Tongue (tissue), 2 donors: ENCODE measurements around the gene SMAD6. TPM values are rescaled to one million over a fixed set of nuclear protein-coding genes. Genes with fewer than 3 reads are reported as not detected.

Source experiments
- DNase-seq: peaks from one replicate; pipeline ENCODE4 v3.0.0-alpha.2; 2015
- total RNA-seq: library from RNA; depleted of rRNA; stranded (reverse); fragments of >200 nt; gene quantifications from one replicate; pipeline ENCODE4 v1.2.3, GENCODE V29; 2014

Gene SMAD6
- total RNA-seq, 1 donor from 2014 or later: 9.0 TPM

GRCh38 chr15:66760097-66760967 lies 58.3 kb downstream of the SMAD6 start:
- DNase-seq: no peak

- DNase-seq: no peak
Measured at GRCh38 chr15:66760968-66761725, 59.1 kb downstream of the SMAD6 start.

GRCh38 chr15:66761726-66762595 lies 59.9 kb downstream of the SMAD6 start:
- DNase-seq: no peak

DNA sequence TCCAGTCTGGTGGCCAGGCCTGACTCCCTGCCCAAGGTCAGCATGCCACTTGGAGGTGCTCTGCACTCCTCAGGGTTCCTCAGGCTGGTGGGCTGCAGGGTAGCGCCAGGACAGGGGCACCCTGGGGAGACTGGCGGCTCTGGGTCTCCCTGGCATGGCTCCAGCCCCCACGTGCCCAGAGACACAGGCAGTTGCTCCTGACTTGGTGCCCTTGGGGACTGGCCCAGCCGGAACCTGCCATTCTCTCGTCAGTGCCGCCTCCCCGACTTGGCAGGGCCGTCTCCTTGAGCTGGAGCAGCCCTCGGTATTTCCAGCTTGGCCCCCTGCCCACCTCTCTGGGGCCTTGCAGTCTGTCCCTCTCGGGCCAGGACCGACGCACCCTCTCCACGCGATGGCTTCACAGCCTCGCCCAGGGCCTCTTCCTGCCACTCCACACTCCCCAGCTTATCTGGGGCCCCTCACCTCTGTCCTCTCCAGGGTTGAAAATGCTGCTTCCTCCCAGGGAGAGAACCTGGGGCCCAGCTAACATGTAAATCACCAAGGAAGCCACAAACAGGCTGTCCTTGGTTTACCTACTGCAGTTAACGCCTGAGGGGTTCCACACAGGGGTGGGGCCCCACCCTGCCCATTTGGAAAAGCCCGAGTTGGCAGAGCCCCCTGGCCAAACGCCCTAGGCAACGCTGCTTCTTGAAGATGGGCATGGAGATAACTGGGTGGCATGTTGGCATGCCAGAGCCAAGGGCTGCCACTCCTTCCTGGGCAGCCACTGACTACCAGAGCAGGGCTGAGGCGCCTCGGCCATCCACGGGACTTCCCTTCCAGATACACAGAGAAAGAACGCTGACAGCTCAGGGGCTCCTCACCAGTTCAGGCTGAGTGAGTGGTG lies 61.4 kb downstream of the SMAD6 start:
- DNase-seq: peak; percentile 70

- DNase-seq: no peak
Measured at GRCh38 chr15:66764072-66764786, 62.2 kb downstream of the SMAD6 start.

DNA sequence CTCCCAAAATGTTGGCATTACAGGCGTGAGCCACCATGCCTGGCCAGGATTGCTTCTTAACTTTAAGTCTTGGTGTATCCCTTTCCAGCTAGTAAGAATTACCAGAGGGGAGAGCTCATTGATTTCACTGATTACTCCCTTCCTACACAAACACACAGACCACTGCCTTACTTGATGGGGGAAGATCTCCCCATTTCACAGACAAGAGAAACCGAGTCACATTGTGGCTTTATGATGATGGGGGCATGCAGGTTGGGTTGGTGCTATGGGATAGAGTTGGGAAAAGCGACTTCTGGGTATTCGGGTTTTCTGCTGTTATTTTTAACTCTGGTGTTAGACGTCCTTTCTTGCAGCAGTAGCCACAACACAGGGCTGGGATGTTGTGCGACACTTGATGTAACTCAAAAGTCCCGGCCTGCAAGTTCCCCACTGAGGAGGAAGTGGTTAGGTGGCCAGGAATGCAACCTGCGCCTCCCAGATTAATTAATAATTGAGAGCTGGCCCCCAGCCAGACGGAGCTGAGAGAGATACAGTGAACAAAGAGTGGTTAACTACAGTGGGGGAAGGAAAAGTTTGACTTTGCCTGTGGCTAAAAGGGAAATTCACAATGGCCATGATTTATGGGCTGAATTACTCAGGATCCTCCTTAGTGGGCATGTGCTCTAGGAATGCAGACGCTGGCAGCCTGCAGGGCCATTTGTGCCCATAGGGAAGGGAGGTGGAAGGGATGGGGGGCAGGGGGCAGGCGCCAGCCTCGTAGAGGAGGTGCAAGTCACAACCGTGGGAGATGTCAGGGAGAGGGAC lies 63.6 kb downstream of the SMAD6 start:
- DNase-seq: peak; percentile 33

GRCh38 chr15:66766282-66767230 lies 64.5 kb downstream of the SMAD6 start:
- no peak for DNase-seq

GRCh38 chr15:66767240-66767659 lies 65.2 kb downstream of the SMAD6 start:
- no peak for DNase-seq

- DNase-seq: no peak
Measured at GRCh38 chr15:66768987-66769386, 67.0 kb downstream of the SMAD6 start.

GRCh38 chr15:66770518-66771350 lies 68.7 kb downstream of the SMAD6 start:
- DNase-seq: no peak

GRCh38 chr15:66771351-66771650 lies 69.3 kb downstream of the SMAD6 start:
- DNase-seq: no peak

- no peak for DNase-seq
Measured at GRCh38 chr15:66772604-66773128, 70.6 kb downstream of the SMAD6 start.

- DNase-seq: peak; percentile 65
Measured at GRCh38 chr15:66773129-66773873, 71.3 kb downstream of the SMAD6 start.

DNA sequence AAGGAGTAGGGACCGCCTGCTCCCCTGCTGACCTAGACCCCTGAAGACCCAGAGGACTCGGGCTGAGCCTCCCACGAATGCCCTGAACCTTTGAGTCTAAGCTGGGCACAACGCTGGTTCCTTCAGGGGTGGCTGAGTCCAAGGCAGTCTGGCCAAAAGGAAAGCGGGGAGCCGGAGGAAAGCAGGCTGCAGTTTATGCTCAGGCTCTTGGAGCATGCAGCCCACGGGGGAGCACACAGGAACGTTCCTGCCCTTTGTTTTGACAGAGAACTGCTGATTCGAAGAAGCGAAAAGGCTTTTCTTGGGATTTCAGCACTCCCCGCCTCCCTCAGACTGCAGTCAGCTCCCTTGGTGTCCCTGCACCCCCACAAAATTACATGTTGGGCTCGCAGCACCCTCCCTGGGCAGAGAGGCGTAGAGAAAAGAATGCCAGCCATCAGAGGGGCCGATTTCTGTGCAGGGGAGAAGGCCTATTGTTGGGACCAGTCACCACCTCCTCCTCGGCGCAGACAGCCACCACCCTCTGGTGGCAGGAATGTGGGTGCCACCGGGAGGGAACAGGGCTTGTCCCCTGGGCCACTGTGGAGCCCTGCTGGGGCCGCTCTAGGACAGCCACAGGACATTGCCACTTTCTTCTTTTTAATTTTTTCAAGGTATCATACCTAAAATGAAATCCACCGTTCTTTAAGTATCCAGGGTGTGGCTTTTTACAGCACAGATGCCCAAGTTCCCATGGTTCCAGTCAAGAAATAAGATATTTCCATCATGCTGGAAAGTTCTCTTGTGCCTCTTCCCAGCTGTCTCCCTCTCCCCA lies 72.2 kb downstream of the SMAD6 start:
- DNase-seq: peak; percentile 92

DNA sequence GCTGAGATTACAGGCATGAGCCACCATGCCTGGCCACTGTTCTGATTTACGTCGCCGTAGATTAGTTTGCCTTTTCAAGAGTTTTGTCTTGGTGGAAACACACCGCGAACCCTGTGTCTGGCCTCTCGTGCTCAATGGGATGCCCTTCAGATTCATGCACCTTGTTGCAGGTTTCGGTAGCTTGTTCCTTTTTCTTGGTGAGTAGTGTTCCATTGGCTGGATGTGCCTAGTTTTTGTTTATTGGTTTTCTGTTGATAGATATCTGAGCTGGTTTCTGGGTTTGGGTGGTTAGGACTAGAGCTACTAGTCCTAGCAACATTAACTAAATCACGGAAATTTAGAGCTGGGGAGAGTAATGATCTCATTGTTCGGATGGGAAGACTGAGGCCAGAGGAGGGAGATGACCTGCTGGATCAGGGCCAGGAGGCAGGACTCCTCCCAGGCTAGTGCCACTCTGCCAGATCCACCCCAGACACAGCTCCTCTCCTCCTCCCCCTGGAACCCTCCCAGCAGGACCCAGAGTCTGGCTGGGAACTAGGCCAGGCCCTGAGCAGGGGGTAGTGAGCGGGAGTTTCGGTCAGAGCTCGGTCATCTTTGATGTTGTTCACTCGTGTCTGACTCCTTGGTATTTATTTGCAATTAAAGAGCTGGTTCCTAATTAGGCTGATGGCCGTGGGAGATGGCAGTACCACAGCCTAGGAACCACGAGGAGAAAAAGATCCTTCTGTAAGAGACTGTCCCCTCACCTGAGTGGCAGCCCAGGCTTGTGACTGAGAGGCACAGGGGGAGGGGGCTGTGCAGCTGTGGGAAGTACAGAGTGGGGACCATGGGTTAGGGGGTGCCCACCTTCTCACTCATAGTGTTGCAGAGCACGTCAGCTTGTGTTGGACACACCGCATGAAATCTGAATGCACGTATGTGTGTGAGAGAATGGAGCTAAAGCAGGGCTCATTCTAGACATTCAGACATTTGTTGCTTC lies 73.4 kb downstream of the SMAD6 start:
- DNase-seq: no peak
